Stimulated activated CD8-positive, alpha-beta memory T cell treated with anti-CD3 and anti-CD28 coated beads, Interleukin-15, amount 100 ng/mL, for 4 hours (primary cell): ENCODE data around the gene SGMS1.

Source experiments
- DNase-seq, 2 donors: peaks; one replicate each; pipeline ENCODE4 v3.0.0-alpha.2; 2020; ENCODE audit warnings: low read depth in 2 of 2

SGMS1 gene

GRCh38 chr10:50335397-50335796 is 288.4 kb downstream of the SGMS1 start:
- DNase-seq: no peak

- DNase-seq: no peak
Measured at GRCh38 chr10:50334273-50334672, 289.5 kb downstream of the SGMS1 start.

GRCh38 chr10:50333872-50334271 is 289.9 kb downstream of the SGMS1 start:
- no peak for DNase-seq

- no peak for DNase-seq
Measured at GRCh38 chr10:50332108-50332842, 291.5 kb downstream of the SGMS1 start.

- DNase-seq: no peak
Measured at GRCh38 chr10:50331486-50331885, 292.3 kb downstream of the SGMS1 start.

GRCh38 chr10:50326757-50327701 is 296.7 kb downstream of the SGMS1 start:
- DNase-seq: no peak

- DNase-seq: no peak
Measured at GRCh38 chr10:50326172-50326555, 297.6 kb downstream of the SGMS1 start.

- DNase-seq: no peak
Measured at GRCh38 chr10:50325449-50326171, 298.1 kb downstream of the SGMS1 start.

- DNase-seq: no peak
Measured at GRCh38 chr10:50324680-50325393, 298.9 kb downstream of the SGMS1 start.

GRCh38 chr10:50324046-50324445 is 299.7 kb downstream of the SGMS1 start:
- no peak for DNase-seq

- no peak for DNase-seq
Measured at GRCh38 chr10:50322077-50322476, 301.7 kb downstream of the SGMS1 start.

- no peak for DNase-seq
Measured at GRCh38 chr10:50318129-50318528, 305.6 kb downstream of the SGMS1 start.

GRCh38 chr10:50316695-50317648 is 306.8 kb downstream of the SGMS1 start:
- DNase-seq: no peak

- DNase-seq: no peak
Measured at GRCh38 chr10:50316174-50316573, 307.6 kb downstream of the SGMS1 start.

GRCh38 chr10:50315424-50315823 is 308.3 kb downstream of the SGMS1 start:
- DNase-seq: no peak

- DNase-seq: no peak
Measured at GRCh38 chr10:50314169-50315071, 309.3 kb downstream of the SGMS1 start.

- DNase-seq: no peak
Measured at GRCh38 chr10:50312464-50313437, 311.0 kb downstream of the SGMS1 start.

- no peak for DNase-seq
Measured at GRCh38 chr10:50310560-50311174, 313.1 kb downstream of the SGMS1 start.
